ENCODE data around the gene MOCS1.

- TF ChIP-seq CTCF (IDR thresholded peaks at IDR 0.05; ENCODE audit: low read depth, low read length, missing input control) (no peak), SP1 (IDR thresholded peaks at IDR 0.05) (no peak), JUND (IDR thresholded peaks at IDR 0.05) (no peak), ATF3 (IDR thresholded peaks at IDR 0.05) (no peak), NR2F2 (IDR thresholded peaks at IDR 0.05) (no peak), RAD21 (IDR thresholded peaks at IDR 0.05) (no peak), HNF4G (IDR thresholded peaks at IDR 0.05) (no peak), GABPA (IDR thresholded peaks at IDR 0.05 in 1 of 2, conservative IDR thresholded peaks at IDR 0.05 in 1 of 2) (no peak), RXRA (IDR thresholded peaks at IDR 0.05) (no peak), YY1 (IDR thresholded peaks at IDR 0.05) (no peak), EGR1 (IDR thresholded peaks at IDR 0.05; ENCODE audit: low read depth in 2 of 2) (no peak)
- TF ChIP-seq, protein P1, sequence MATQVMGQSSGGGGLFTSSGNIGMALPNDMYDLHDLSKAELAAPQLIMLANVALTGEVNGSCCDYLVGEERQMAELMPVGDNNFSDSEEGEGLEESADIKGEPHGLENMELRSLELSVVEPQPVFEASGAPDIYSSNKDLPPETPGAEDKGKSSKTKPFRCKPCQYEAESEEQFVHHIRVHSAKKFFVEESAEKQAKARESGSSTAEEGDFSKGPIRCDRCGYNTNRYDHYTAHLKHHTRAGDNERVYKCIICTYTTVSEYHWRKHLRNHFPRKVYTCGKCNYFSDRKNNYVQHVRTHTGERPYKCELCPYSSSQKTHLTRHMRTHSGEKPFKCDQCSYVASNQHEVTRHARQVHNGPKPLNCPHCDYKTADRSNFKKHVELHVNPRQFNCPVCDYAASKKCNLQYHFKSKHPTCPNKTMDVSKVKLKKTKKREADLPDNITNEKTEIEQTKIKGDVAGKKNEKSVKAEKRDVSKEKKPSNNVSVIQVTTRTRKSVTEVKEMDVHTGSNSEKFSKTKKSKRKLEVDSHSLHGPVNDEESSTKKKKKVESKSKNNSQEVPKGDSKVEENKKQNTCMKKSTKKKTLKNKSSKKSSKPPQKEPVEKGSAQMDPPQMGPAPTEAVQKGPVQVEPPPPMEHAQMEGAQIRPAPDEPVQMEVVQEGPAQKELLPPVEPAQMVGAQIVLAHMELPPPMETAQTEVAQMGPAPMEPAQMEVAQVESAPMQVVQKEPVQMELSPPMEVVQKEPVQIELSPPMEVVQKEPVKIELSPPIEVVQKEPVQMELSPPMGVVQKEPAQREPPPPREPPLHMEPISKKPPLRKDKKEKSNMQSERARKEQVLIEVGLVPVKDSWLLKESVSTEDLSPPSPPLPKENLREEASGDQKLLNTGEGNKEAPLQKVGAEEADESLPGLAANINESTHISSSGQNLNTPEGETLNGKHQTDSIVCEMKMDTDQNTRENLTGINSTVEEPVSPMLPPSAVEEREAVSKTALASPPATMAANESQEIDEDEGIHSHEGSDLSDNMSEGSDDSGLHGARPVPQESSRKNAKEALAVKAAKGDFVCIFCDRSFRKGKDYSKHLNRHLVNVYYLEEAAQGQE (IDR thresholded peaks at IDR 0.05): no peak
- TF ChIP-seq, protein P2, sequence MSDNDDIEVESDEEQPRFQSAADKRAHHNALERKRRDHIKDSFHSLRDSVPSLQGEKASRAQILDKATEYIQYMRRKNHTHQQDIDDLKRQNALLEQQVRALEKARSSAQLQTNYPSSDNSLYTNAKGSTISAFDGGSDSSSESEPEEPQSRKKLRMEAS (IDR thresholded peaks at IDR 0.05): no peak
- TF ChIP-seq, protein P3, sequence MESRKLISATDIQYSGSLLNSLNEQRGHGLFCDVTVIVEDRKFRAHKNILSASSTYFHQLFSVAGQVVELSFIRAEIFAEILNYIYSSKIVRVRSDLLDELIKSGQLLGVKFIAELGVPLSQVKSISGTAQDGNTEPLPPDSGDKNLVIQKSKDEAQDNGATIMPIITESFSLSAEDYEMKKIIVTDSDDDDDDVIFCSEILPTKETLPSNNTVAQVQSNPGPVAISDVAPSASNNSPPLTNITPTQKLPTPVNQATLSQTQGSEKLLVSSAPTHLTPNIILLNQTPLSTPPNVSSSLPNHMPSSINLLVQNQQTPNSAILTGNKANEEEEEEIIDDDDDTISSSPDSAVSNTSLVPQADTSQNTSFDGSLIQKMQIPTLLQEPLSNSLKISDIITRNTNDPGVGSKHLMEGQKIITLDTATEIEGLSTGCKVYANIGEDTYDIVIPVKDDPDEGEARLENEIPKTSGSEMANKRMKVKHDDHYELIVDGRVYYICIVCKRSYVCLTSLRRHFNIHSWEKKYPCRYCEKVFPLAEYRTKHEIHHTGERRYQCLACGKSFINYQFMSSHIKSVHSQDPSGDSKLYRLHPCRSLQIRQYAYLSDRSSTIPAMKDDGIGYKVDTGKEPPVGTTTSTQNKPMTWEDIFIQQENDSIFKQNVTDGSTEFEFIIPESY (IDR thresholded peaks at IDR 0.05): no peak
Observed at GRCh38 chr6:39908838-39909583, 25.3 kb downstream of the MOCS1 start.

Measured in liver (tissue), 3 donors.